Lower leg skin (tissue), 4 donors: Measurements from ENCODE around the gene CAP2. TPM values are rescaled to one million over a fixed set of nuclear protein-coding genes. Genes with fewer than 3 reads are reported as not detected.

Source experiments
- DNase-seq, 2 donors: peaks; one replicate each; pipeline ENCODE4 v3.0.0-alpha.2; 2019; ENCODE audit warnings: low spot score in 2 of 2
- H3K4me3 ChIP-seq: fragments of 200-600 bp; sonication (generic); 2 replicates; pipeline ENCODE4 v1.5.1; 2017; ENCODE audit warnings: mild to moderate bottlenecking, low read depth; ENCODE audit not compliant: poor library complexity, severe bottlenecking
- CTCF ChIP-seq, 3 donors: fragments of 450-650 bp; IDR thresholded peaks; one replicate each; pipeline ENCODE4 v1.5.1; 2016; ENCODE audit warnings: antibody characterized with exemption in 3 of 3, mild to moderate bottlenecking in 3 of 3, moderate library complexity in 2 of 3
- POLR2A ChIP-seq, 2 donors: fragments of 450-650 bp; IDR thresholded peaks; one replicate each; pipeline ENCODE4 v1.6.1; 2016 to 2017; ENCODE audit warnings: antibody characterized with exemption in 2 of 2, mild to moderate bottlenecking in 1 of 2, moderate library complexity in 1 of 2
- WGBS, 2 donors: methylation state at CpG; one replicate each; pipeline ENCODE4 v1.1.5; 2018; 5-methylcytosine and 5-hydroxymethylcytosine counted together
- intact Hi-C: fragments of 100-400 bp; cut with DNase I; formaldehyde crosslinking; loops from one replicate; pipeline ENCODE4 v1.15.0; 2023; ENCODE audit warnings: low total_unique reads
- total RNA-seq, 4 donors: library from RNA; depleted of rRNA; stranded (reverse); fragments of >200 nt; gene quantifications; one replicate each; pipeline ENCODE4 v1.1.0, GENCODE V29; 2016

The CAP2 gene
- total RNA-seq, 4 donors from 2014 or later: 1.1 to 2.3 (median 1.7) TPM

- DNase-seq: no peak
- intact Hi-C loops: no loop called here
- no peak overlapping the region for H3K4me3 ChIP-seq
- TF ChIP-seq POLR2A (IDR thresholded peaks at IDR 0.05) (no peak), CTCF (IDR thresholded peaks at IDR 0.05) (no peak)
- 82 to 93% methylated on average over 1 of the region's 1 CpG for WGBS, 2 donors
These were observed 110.6 kb downstream of the CAP2 start for GRCh38 chr6:17504005-17504404.

GRCh38 chr6:17505062-17505476 is 111.7 kb downstream of the CAP2 start:
- TF ChIP-seq POLR2A (IDR thresholded peaks at IDR 0.05) (no peak), CTCF (IDR thresholded peaks at IDR 0.05) (no peak)
- DNase-seq: no peak
- 62 to 65% methylated on average over 5 of the region's 5 CpGs for WGBS, 2 donors

GRCh38 chr6:17505767-17506280 is 112.4 kb downstream of the CAP2 start:
- TF ChIP-seq CTCF (IDR thresholded peaks at IDR 0.05): no peak
- TF ChIP-seq POLR2A (IDR thresholded peaks at IDR 0.05): no peak
- WGBS, 2 donors: 88 to 96% methylated on average over 5 of the region's 5 CpGs
- no peak overlapping the region for H3K4me3 ChIP-seq
- no peak for DNase-seq
- intact Hi-C loops: no loop called here

More at GRCh38 chr6:17505062-17505476, 111.7 kb downstream of the CAP2 start:
- H3K4me3 ChIP-seq: no peak overlapping the region
- intact Hi-C loops: no loop called here

- intact Hi-C loops: no loop called here
- DNase-seq: no peak
- no peak overlapping the region for H3K4me3 ChIP-seq
- TF ChIP-seq CTCF (IDR thresholded peaks at IDR 0.05): no peak
- WGBS, 2 donors: 96 to 97% methylated on average over 6 of the region's 6 CpGs
These were observed 113.1 kb downstream of the CAP2 start for GRCh38 chr6:17506531-17506930.

GRCh38 chr6:17506962-17507361 is 113.6 kb downstream of the CAP2 start:
- no peak for DNase-seq
- TF ChIP-seq CTCF (IDR thresholded peaks at IDR 0.05) (no peak), POLR2A (IDR thresholded peaks at IDR 0.05) (no peak)
- 89 to 93% methylated on average over 12 of the region's 12 CpGs for WGBS, 2 donors
- H3K4me3 ChIP-seq: no peak overlapping the region
- intact Hi-C loops: no loop called here

GRCh38 chr6:17511084-17511483 is 117.7 kb downstream of the CAP2 start:
- intact Hi-C loops: no loop called here
- DNase-seq: no peak
- TF ChIP-seq CTCF (IDR thresholded peaks at IDR 0.05) (no peak), POLR2A (IDR thresholded peaks at IDR 0.05) (no peak)
- WGBS, 2 donors: 95 to 96% methylated on average over 11 of the region's 11 CpGs
- H3K4me3 ChIP-seq: no peak overlapping the region
